DND-41 (cell line): Measurements from ENCODE around the gene DCTN3.

Experiments
- EZH2 ChIP-seq: IDR thresholded peaks from 3 replicates; pipeline ENCODE4 v1.6.1; 2012; ENCODE audit warnings: borderline replicate concordance, low read depth, mild to moderate bottlenecking, moderate library complexity, low read length, inconsistent platforms; ENCODE audit not compliant: severe bottlenecking
- TF ChIP-seq, protein P1 (sequence below): IDR thresholded peaks from 2 replicates; pipeline ENCODE4 v1.5.1; 2012; ENCODE audit warnings: borderline replicate concordance, low read length, moderate library complexity, mild to moderate bottlenecking; ENCODE audit not compliant: poor library complexity, severe bottlenecking; ENCODE audit errors: extremely low read depth

DNA sequence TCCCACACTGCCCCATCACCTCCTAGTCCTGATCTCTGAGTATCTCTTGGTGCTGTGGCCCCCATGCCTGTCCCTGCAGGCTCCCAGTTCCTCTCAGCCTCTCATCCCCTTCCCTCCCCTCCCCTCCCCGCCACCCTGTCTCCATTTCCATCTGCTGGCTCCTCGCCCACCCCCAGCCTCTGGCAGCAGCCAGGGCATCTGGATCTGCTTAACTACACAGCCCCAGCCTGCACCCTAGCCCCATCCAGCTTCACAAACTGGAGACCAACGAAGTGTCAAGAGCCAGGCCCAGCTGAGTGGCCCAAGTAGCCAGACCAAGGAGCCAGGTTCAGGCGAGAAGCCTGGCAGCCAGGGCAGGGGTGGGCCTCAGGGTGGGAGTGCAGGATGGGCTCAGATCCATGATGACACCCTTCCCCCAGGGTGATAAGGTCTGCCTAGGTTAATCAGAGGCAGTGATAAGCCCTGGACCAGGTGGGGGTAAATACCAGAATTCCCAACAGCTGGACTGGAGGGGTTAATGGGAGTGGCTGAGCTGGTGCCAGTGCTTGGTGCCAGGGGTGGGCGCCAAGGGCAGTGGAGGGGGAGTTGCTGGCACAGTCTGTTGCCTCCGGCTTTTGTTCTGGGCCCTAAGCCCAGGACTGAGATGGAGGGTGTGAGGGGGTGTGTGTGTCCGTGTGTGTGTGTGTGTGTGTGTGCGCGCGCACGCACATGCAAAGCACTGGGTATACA is 34.2 kb upstream of the DCTN3 start:
- TF ChIP-seq, protein P1, sequence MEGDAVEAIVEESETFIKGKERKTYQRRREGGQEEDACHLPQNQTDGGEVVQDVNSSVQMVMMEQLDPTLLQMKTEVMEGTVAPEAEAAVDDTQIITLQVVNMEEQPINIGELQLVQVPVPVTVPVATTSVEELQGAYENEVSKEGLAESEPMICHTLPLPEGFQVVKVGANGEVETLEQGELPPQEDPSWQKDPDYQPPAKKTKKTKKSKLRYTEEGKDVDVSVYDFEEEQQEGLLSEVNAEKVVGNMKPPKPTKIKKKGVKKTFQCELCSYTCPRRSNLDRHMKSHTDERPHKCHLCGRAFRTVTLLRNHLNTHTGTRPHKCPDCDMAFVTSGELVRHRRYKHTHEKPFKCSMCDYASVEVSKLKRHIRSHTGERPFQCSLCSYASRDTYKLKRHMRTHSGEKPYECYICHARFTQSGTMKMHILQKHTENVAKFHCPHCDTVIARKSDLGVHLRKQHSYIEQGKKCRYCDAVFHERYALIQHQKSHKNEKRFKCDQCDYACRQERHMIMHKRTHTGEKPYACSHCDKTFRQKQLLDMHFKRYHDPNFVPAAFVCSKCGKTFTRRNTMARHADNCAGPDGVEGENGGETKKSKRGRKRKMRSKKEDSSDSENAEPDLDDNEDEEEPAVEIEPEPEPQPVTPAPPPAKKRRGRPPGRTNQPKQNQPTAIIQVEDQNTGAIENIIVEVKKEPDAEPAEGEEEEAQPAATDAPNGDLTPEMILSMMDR: no peak
- TF ChIP-seq EZH2: no peak
